GM19023 (cell line): Measurements from ENCODE around the gene DPEP3.

ENCODE experiments used
- ATAC-seq: cut with Tn5 transposase; IDR thresholded peaks from one replicate; pipeline ENCODE4 v1.9.1; 2021; ENCODE audit warnings: mild to moderate bottlenecking, moderate library complexity; ENCODE audit not compliant: unreplicated experiment

The DPEP3 gene

DNA sequence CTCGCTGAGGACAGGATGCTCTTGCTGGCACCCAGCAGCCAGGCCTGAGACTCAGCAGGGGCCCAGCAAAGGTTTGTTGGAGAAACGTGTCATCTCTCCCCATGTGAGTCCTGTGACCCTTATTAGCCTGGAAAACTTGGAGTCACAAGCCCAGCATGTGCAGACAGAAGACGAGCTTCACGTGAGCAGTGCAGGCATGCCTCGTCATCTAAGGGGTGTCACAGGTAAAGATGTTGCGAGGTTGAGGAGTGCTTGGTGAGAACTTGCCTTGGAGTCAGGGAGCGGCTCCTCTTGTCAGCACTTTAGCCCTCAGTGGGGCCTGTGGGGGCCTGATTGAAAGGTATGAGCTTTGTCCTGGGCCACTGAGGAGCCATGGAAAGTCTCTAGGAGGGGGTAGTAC is 46.5 kb downstream of the DPEP3 start:
- ATAC-seq, result no peak

DNA sequence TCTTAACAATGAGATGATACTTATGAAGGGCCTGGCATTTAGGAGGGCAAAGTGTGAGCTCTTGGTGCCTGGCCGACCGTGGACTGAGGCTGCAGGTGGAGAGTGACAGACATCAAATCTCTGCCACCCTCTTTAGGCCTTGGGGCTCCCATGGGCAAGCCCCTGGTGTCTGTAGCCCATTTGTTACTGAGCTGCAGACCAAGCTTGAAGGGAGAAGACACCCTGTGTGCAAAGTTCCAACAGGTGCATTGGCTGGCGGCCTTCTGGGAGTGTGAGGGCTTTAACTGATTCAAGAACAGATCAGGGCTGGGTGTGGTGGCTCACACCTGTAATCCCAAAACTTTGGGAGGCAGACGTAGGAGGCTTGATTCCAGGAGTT is 47.8 kb downstream of the DPEP3 start:
- ATAC-seq, result no peak

DNA sequence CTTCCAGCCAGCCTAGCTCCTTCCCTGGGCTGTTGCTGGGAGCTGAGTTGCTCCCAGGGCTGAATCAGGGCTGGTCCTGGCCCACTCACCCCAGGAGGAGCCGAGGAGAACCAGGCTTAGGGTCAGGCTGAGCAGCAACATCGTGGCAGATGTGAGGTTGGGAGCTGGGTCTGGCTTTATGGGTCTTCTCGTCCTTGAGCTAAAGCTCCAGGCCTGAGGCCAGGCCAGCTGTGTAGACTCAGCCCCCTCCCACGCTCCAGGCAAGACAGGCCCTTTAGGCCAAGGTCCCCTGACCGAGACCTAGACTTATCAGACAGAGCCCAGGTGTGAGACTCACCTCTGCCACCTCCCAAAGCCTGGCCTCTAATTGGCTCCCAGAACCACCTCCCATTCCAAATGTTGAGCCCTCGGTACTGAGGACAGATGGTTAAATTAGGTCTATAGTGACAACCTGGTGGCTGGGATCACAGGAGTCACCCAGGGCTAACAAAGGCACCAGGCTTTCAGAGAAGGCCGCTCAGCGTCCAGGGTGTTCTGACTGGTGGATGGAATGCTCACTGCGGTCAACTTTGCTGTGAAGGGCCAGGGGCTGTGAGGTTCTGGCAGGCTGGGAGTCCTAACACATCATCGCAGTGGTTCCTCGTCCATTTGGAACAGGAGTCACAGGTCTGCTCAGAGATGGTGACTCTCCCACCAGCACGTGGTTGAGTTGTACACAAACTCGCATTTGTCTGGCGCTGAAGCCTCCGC is 48.4 kb downstream of the DPEP3 start, which contains the start of gene CTRL:
TSS of gene CTRL (minus strand) at position 151 of the 750 bp plus-strand sequence. CDS start at position 141, 10 bp downstream.
- ATAC-seq, result no peak

DNA sequence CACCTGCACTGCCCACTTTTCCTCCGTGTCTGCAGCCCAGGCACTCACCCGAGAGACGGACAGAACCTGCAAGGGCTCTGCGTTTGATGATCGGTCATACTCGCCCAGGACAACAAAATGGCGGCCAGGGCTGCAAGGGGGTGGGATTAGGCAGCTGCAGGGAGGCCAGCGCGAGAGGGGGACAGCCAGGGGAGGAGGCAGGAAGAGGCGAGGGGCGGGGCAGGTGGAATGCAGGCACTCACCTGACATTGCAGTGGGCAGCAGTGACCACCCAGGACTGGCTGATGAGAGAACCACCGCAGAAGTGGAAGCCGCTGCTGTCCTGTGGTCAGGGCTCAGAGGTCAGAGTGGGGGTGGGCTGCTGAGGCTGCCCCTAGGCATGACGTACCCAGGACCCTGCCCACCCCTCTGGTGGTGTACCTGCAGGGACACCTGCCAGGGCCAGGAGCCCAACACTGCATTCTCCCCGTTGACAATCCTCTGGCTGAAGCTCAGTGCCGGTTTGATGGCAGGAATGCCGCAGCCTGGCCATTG is 49.6 kb downstream of the DPEP3 start:
- no peak for ATAC-seq

DNA sequence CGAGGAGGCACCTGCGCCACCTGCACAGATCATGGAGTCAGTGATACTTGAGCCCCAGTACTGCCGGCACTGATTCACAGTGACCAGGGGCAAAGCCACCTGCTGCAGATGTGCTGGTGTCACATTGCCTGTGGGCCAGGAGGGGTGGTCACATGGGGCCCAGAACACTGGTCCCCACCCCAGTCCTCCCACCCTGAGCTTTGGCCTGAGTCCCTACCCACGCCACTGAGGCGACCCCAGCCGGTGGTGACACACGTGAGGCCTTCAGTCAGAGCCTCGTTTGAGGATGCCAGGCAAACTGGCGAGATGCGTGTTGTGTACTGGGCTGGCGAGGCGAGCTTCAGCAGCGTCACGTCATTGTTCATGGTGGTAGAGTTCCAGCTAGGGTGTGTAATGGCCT is 50.1 kb downstream of the DPEP3 start:
- no peak for ATAC-seq

DNA sequence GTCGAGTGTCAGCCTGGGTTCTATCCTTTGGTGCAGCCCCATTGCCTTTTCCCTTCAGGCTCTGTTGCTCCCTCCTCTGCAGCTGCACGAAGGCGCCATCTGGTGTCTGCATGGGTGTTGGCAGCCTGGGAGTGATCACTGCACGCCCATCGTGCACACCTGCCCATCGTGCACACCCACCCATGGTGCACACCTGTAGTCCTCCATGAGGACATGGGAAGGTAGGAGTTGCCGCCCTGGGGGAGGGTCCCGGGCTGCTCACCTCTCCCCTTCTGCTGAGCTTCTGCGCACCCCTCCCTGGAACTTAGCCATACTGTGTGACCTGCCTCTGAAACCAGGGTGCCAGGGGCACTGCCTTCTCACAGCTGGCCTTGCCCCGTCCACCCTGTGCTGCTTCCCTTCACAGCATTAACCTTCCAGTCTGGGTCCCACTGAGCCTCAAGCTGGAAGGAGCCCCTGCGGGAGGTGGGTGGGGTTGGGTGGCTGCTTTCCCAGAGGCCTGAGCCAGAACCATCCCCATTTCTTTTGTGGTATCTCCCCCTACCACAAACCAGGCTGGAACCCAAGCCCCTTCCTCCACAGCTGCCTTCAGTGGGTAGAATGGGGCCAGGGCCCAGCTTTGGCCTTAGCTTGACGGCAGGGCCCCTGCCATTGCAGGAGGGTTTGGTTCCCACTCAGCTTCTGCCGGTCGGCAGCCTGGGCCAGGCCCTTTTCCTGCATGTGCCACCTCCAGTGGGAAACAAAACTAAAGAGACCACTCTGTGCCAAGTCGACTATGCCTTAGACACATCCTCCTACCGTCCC is 51.5 kb downstream of the DPEP3 start:
- no peak for ATAC-seq

DNA sequence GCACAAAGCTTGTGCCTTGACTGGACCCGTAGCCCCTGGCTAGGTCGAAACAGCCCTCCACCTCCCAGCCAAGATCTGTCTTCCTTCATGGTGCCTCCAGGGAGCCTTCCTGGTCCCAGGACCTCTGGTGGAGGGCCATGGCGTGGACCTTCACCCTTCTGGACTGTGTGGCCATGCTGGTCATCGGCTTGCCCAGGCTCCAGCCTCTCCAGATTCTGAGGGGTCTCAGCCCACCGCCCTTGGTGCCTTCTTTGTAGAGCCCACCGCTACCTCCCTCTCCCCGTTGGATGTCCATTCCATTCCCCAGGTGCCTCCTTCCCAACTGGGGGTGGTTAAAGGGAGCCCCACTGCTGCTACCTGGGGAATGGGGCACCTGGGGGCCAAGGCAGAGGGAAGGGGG is 52.2 kb downstream of the DPEP3 start:
- no peak for ATAC-seq

DNA sequence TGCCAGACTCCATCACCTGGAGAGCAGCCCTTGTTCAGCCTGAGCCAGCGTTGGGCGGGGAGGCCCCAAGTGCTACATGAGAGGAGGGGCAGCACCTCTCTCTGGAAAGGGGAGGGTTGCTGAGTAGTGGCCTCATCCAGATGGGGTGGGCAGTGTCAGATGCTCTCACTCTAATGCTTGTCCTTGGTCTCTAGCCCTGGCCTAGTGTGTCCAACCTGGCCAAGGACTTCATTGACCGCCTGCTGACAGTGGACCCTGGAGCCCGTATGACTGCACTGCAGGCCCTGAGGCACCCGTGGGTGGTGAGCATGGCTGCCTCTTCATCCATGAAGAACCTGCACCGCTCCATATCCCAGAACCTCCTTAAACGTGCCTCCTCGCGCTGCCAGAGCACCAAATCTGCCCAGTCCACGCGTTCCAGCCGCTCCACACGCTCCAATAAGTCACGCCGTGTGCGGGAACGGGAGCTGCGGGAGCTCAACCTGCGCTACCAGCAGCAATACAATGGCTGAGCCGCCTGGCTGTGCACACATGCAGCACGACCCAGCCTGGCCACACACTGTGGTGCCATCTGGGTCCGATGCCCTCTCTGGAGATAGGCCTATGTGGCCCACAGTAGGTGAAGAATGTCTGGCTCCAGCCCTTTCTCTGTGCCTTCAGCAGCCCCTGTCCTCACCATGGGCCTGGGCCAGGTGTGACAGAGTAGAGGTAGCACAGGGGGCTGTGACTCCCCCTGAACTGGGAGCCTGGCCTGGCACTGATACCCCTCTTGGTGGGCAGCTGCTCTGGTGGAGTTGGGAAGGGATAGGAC is 53.0 kb downstream of the DPEP3 start:
- no peak for ATAC-seq

DNA sequence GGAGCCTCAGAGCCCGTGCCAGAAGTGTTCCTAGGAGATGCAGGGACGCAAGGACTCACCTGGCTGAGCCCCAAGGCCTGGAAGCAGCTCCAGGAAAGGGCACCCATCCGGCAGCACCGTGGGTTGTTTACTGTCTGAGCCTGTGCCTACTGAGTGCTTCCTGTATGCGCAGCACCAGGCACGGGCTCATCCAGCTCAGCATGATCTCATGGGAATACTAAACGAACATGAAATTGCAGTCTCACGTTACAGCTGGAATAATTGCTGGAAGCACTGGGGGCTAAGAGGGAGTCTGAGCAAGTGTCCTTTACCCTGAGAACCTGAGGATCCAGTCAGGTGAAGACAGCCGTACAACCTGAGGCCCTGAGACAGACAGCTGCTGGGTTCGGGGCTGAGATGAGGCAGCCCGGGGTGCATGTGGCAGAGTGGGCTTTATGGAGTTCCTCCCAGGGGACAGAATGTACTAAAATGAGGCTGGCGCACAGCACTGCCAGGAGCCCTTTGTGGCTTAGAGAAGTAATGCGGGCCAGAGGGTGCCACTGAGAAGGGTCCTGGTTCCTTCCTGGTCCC is 54.0 kb downstream of the DPEP3 start:
- ATAC-seq, result no peak
